ELF-1 (cell line): ENCODE results near the gene UPP2.
A peak's percentile ranks its signal among the peaks of the same experiment; 100 is the strongest.

Experiments
- DNase-seq: peaks from one replicate; pipeline ENCODE4 v3.0.0-alpha.2; 2016; ENCODE audit warnings: low read depth, low spot score

Gene UPP2

DNA sequence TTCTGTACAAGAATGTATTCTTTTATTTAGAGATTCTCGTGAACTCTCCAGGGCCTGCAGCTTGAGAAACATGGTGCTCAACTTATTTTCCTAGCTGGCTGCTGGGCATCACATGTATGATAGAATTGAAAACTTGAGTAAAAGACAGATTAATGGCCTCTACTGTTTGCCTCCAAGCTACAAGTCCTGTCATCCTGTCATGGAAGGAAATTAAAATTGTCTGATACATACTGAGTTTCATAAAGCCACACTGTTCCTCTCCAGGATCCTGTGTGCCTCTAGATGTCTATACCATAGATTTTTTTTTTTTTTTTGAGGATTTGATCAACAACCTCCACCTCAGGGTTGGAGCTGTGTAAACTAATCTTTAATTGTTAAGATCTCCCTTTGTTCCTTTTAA is 38.5 kb downstream of the UPP2 start:
- DNase-seq: no peak

DNA sequence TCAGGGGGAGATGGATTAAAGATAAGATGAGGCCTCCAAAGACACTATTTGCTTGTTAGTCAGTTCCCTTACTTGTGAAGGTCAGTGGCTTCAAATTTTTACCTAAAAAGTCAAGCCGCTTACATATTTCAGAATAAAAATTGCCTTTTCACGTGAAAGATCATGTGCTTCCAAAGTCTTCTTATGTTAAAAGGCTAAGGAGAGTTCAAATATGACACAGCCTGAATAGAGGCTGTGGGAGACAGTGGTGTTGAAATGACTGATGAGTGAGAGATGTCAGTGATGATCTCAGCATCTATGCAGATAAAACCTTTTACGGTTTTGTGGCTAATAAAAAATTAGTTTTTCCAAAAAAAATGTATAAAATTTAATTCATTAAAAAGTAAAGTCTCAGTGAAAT is 40.5 kb downstream of the UPP2 start:
- DNase-seq: no peak

DNA sequence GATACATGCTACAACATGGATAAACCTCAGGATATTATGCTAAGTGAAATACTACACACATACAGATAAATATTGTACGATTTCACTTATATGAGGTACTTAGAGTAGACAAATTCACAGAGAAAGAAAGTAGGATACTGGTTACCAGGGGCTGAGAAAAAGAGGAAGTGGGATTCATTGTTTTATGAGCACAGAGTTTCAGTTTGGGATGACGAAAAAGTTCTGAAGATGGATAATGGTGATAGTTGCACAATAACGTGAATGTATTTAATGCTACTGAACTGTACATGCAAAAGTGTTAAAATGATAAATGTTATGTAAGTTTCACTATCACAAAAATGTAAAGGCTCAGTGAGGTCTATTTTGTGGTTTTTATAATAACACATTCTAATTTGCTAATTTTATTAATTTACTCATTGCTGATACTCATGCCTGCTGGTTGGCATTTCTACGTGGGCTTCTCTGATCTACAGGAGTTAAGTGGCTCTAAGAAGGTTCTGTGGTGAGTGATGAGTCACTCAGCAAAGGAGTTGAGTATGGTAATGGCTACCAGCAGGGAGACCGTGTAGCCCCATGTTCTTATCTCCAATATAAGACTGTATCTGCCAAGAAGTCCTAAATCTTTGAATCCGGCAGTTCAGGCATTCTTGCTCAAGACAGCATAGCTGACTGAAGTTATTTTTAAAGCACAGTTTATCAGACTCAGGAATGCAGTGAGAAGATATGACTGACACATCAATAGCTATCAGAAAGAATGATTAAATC is 41.1 kb downstream of the UPP2 start:
- no peak for DNase-seq

DNA sequence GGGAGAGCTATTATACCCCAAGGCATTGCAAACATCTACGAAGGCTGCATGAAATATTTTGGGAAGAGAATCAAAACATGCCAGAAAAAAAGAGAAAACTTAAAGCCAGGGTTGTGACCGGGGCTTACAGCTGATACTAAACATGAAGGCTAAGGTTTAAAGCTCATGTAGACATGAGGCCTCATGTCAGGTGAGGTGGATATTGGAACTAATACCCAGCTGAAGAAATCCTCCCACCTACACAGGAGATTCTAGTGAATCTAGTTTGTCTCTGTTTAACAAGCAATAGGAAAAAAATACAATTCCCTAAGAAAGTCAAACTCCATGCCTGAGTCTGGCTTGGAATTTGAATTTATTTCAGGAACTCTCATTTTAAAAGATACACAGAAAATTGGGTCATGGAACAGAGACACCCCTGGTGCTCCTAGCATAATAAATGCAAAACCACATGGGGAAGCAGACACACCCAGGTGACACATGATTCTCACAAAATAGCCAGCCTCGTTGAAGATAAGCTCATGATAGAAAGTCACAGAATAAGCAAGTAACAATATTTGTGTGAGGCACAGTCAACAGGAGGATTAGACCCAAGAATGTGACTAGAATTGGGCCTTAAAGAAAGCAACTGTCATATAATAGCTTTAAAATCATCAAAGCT is 42.2 kb downstream of the UPP2 start:
- DNase-seq: no peak

DNA sequence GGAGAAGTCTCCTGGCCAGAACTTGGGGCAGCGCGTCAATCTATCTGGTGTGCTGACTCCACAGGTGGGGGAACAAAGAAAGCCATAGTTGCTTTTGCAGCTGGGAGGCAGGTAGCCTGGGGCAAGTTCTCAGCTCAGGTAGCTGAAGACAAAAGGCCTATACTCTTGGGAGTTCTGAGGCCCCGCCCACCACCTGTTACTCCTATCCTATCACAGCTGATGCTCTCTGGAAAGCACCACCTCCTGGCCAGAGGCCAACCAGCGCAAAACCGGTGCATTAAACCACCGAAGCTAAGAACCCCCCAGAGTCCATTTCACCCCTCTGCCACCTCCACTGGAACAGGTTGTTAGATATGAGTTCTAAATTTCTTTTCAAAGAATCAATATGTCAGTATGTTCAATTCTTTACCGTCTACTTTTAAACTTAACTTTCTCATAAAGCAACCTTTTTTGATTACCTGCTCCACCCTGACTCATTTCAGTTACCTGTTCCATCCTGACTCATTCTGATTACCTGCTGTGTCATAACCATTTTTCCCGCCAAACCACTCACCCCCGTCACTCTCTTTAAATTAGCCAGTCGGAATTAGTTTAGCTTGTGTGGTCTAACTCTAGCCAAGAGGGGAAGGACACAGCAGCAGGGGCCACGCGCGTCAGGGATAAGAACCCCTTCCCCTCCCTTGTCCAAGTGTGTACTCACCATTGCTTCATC is 43.4 kb downstream of the UPP2 start:
- DNase-seq: peak; percentile 88

DNA sequence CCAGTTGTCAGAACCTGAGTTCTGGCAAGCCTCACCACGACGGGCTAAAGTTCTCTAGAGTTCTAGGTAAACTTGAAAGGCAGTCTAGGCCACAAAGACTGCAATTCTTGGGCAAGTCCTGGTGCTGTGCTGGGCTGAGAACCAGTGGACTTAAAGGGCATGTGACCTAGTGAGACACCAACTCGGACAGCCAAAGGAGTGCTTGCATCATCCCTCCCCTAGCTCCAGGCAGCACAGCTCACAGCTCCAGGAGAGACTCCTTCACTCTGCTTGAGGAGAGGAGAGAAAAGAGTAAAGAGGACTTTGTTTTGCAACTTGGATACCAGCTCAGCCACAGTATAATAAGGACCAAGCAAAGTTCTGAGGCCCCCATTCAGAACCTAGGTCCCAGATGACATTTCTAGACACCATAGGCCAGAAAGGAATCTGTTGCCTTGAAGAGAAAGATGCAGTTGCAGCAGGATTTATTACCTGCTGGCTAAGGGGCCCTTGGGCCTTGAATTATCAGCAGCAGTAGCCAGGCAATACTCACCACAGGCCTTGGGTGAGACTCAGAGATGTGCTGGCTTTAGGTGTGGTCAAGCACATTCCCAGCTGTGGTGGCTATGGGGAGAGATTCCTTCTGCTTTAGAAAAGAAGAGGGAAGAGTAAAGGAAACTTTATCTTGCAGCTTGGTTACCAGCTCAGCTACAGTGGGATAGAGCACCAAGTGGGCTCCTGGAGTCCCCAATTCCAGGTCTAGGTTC is 51.8 kb downstream of the UPP2 start:
- DNase-seq: no peak

DNA sequence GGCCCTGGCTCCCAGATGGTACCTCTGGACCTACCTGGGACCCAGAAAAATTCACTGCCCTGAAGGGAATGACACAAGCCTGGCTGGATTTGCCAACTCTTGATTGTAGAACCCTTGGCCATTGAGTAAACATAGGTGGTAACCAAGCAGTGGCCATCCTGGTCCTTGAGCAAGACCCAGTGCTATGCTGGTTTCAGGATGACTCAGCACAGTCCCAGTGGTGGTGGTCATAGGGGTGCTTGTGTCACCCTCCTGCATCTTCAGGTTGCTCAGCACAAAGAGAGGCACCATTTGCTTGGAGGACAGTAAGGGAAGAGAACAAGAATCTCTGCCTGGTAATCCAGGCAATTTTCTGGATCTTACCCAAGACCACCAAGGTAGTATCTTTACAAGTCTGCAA is 52.9 kb downstream of the UPP2 start:
- DNase-seq: no peak

DNA sequence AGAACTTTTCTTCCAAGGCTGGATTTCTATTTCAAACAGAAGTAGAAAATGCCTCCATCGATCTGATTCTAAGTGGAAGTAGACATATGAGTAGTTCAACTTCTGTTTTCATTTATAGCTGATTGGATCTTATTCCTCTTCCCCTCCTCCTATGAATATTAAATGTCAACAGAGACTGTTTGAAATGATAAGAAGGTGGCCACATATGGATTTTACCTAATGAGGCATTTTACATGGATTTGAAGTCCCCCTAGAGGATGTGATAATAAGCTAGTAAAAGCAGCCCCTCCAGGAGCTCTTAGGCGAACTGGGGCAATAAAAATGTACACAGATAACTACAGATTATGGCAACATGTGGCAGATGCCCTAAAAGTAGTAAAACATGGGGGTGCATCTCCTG is 71.0 kb downstream of the UPP2 start:
- no peak for DNase-seq

DNA sequence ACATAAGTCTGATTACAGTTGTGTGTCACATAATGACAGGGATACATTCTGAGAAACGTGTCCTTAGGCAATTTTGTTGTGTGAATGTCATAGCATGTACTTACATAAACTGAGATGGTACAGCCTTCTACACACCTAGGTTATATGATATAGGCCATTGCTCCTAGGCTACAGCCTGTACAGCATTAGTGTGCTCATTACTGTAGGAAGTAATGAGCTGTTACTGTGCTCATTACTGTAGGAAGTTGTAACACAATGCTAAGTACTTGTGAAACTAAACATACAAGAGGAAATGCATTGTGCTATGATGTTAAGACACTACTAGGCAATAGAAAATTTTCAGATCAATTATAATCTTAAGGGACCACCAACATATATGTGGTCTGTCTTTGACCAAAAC is 72.8 kb downstream of the UPP2 start:
- DNase-seq: no peak

DNA sequence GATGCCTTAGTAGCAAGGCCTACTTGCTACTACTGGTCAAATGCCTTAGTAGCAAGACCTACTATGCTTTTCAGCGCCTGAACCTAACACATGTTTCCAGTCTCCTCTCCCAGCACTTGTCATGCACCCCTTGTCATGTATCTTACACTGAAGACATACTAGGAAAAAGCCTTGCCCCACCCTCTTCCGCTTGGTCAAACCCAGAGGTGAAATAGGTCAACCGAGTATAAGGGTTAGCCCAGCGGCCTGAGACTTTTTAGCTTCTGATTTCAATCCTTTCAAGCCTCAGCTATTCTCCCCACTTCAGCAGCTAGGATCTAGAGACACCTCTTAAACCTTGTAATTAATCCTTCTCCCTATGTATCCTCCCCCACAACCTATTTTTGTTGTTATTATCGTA is 73.3 kb downstream of the UPP2 start:
- DNase-seq: no peak

DNA sequence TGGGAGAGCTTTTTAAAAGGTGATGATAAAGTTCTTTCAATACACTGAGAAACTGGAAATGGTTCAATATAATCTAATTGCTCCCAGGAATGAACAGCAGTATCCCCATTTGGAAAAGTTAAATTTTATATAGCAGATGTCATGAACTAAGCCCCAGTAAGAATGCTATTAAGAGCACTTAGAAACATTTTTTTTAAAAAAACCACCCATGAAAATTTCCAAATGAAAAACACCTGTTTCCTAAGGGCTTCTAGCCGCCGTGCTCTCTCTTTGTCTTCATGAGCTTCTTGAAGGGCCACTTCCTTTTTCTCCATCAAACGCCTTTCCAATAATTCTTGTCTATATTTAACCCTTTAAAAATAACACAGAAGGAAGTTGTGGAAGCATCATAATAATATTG is 77.0 kb downstream of the UPP2 start:
- DNase-seq: no peak

DNA sequence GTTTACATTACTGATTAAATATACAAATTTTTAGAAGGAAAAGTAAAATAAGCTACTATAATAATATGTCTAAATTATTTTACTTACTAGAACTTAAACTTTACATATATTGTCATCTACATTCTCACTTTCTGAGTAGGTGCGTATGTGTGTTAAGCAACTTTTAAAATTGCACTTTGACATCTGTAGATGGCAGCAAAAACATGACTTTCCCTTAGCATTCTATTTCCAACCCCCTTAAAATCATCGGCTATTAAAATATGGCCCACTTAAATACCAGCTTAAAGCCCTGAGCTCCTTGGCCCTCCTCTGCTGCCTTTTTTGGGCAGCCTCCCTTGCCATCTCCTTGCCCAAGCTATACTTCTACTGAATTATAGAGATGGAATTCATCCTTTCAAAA is 78.0 kb downstream of the UPP2 start:
- DNase-seq: no peak

DNA sequence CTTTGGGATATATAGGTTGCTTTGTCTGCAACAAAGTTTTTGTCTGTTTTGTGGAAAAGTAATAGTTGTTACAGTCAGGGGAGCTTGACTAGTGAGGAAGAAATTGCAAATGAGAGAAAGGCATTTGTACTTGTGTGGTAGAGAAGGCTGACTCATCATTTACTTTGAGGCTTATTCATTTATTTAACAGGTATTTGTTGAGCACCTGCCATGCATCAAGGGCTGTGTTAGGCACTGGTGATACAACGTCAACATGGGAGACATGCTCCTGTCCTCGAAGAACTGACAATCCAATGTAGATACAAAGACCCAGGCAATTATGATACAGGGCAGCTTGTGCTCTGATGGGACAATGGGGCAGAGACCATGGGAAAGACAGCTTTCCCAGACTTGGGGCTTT is 79.5 kb downstream of the UPP2 start:
- DNase-seq: no peak

DNA sequence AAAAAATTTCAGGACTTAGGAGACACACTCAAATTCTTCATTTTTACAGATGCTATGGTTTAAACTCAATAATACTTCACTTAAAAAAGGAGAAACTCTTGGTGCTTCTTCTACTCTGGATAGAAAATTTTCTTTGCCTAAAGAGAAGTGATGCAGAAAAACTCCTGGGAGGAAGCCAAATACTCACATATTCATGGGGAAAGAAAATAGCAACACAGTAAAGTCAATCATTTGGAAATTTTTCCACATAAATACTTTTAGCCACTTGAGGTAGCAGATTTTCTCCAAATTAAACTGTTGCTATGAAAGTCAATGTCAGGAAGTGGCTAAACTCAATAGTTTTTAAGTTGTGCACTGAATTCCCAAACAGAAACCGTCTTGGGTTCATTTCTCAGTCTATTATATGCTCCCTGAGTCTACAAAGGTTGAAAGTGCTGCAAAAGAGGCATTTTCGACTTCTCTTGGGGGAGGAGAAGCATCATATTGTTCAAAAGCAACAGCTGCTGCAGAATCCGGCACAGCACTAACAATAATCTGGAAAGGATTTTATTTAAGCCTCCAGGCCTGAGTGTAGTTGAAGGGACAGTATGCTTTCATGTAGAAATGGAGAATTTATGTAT is 81.1 kb downstream of the UPP2 start:
- DNase-seq: no peak

DNA sequence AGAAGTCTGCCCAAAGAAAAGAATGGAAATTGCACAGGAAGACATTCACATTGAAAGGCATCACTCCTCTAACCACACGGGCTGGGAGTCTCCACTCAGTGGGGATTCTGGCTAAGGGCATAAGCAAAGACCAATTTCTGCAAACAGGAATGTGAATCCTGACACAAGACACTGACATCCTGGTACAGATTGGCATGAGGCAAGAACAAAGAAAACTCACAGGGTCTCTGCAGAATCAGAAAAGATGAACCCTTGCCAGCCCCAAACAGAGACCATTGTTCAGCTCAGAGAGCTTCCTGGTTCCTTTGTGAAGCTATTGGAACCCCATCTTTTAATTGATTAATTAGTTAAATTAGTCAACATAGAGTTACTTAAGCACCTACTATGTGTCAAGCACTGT is 82.3 kb downstream of the UPP2 start:
- no peak for DNase-seq

DNA sequence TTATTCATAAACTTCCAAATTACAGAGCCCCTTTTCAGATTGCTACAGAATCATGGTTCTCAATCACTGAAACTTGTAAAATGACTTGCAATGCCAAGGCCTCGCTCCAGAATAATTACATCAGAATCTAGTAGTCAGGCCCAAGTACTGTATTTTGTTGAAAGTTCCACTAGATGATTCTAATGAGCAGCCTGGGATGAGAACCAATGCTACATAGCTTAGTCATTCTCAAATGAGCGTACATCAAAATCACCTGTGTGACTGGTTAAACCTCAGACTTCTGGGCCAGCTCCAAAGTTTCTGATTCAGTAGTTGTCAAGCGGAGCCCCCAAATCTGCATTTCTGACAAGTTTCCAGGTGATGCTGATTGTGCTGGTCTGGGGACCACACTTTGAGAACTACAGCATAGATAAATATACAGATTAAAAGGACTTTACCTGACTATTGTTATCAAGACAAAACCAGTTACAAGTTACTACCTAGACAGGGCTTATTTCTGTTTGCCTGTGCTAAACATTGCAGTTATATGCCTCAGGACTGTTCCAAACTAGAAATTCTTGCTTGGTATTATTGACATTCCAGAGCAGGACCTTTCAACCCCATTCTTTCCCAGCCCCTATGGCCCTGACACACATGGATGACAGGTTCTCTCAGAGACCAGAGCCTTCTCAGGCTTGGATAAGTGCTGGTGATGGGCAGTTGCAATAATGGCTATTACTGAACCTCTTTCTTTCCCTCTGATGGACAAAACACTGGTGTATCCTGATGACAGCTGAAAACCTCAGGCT is 83.1 kb downstream of the UPP2 start:
- peak; percentile 44 for DNase-seq
